Central memory CD8-positive, alpha-beta T cell (primary cell): Measurements from ENCODE around the gene L3MBTL4.
"Not testable (repeated sequence)": the region's sequence is repeated elsewhere in the genome, so short reads cannot be mapped to it uniquely, and the experiment has no call there.

ENCODE experiments used
- ATAC-seq: fragments of 150-1000 bp; cut with Tn5 transposase; replicated peaks from 2 replicates; pipeline ENCODE4 v1.10.0; 2022; ENCODE audit warnings: mild to moderate bottlenecking, moderate FRiP score, moderate number of reproducible peaks; ENCODE audit not compliant: poor library complexity, severe bottlenecking; ENCODE audit errors: extremely low read depth
- DNase-seq, 2 donors: peaks; one replicate each; pipeline ENCODE4 v3.0.0; 2021; ENCODE audit warnings: low spot score in 2 of 2
- H3K27ac Mint-ChIP-seq: one replicate; pipeline ENCODE4 v1.8.0; 2022; ENCODE audit warnings: low read depth, mild to moderate bottlenecking, moderate library complexity, mixed read lengths
- H3K27me3 Mint-ChIP-seq: one replicate; pipeline ENCODE4 v1.8.0; 2022; ENCODE audit warnings: mixed read lengths
- H3K36me3 Mint-ChIP-seq: one replicate; pipeline ENCODE4 v1.8.0; 2022; ENCODE audit warnings: mild to moderate bottlenecking, moderate library complexity, mixed read lengths; ENCODE audit not compliant: insufficient read depth
- H3K4me1 Mint-ChIP-seq: one replicate; pipeline ENCODE4 v1.8.0; 2022; ENCODE audit warnings: mixed read lengths
- H3K4me3 Mint-ChIP-seq: one replicate; pipeline ENCODE4 v1.8.0; 2022; ENCODE audit warnings: mild to moderate bottlenecking, moderate library complexity, mixed read lengths
- H3K9me3 Mint-ChIP-seq: one replicate; pipeline ENCODE4 v1.8.0; 2022; ENCODE audit warnings: mixed read lengths

L3MBTL4 gene

GRCh38 chr18:6311456-6312215, 103.1 kb downstream of the L3MBTL4 start:
- H3K27ac Mint-ChIP-seq: no peak overlapping the region

GRCh38 chr18:6310714-6311113, 104.0 kb downstream of the L3MBTL4 start:
- Mint-ChIP-seq H3K36me3 (peaks cover 3% of the 10 kb centered on the region), H3K27me3 (no peaks in the 10 kb centered on the region), H3K9me3 (peaks cover 19% of the 10 kb centered on the region), H3K27ac (no peak overlapping the region), H3K4me3 (no peak overlapping the region), H3K4me1 (no peaks in the 10 kb centered on the region)
- ATAC-seq: no peak
- no peak for DNase-seq

More at GRCh38 chr18:6311456-6312215, 103.1 kb downstream of the L3MBTL4 start:
- ATAC-seq (no peak), DNase-seq (no peak)
- Mint-ChIP-seq H3K4me1 (no peaks in the 10 kb centered on the region), H3K27me3 (no peaks in the 10 kb centered on the region), H3K4me3 (no peak overlapping the region), H3K36me3 (peaks cover 5% of the 10 kb centered on the region), H3K9me3 (peaks cover 16% of the 10 kb centered on the region)

- Mint-ChIP-seq H3K36me3 (no peaks in the 10 kb centered on the region), H3K27ac (no peak overlapping the region), H3K27me3 (no peaks in the 10 kb centered on the region), H3K9me3 (no peaks in the 10 kb centered on the region), H3K4me3 (no peak overlapping the region), H3K4me1 (no peaks in the 10 kb centered on the region)
- no peak for DNase-seq
- no peak for ATAC-seq
These were observed 116.8 kb downstream of the L3MBTL4 start for GRCh38 chr18:6297875-6298274.

- Mint-ChIP-seq H3K9me3 (no peaks in the 10 kb centered on the region), H3K27me3 (no peaks in the 10 kb centered on the region), H3K36me3 (no peaks in the 10 kb centered on the region), H3K4me3 (no peak overlapping the region), H3K27ac (no peak overlapping the region), H3K4me1 (no peaks in the 10 kb centered on the region)
- ATAC-seq (no peak), DNase-seq (no peak)
These were observed 120.4 kb downstream of the L3MBTL4 start for GRCh38 chr18:6294148-6294784.

GRCh38 chr18:6289843-6290242, 124.9 kb downstream of the L3MBTL4 start:
- Mint-ChIP-seq H3K9me3 (no peaks in the 10 kb centered on the region), H3K27me3 (no peaks in the 10 kb centered on the region), H3K36me3 (no peaks in the 10 kb centered on the region), H3K4me1 (no peaks in the 10 kb centered on the region), H3K4me3 (no peak overlapping the region), H3K27ac (no peak overlapping the region)
- DNase-seq: no peak
- ATAC-seq: no peak

GRCh38 chr18:6286585-6286984, 128.1 kb downstream of the L3MBTL4 start:
- no peaks in the 10 kb centered on the region for H3K27me3 Mint-ChIP-seq
- no peaks in the 10 kb centered on the region for H3K36me3 Mint-ChIP-seq
- H3K27ac Mint-ChIP-seq: no peak overlapping the region
- no peaks in the 10 kb centered on the region for H3K4me1 Mint-ChIP-seq
- DNase-seq: no peak
- peaks cover 10% of the 10 kb centered on the region for H3K9me3 Mint-ChIP-seq
- H3K4me3 Mint-ChIP-seq: no peak overlapping the region
- ATAC-seq: no peak

GRCh38 chr18:6284761-6285160, 129.9 kb downstream of the L3MBTL4 start:
- Mint-ChIP-seq H3K27me3 (no peaks in the 10 kb centered on the region), H3K27ac (no peak overlapping the region), H3K36me3 (no peaks in the 10 kb centered on the region), H3K4me1 (no peaks in the 10 kb centered on the region), H3K4me3 (no peak overlapping the region), H3K9me3 (peaks cover 10% of the 10 kb centered on the region)
- ATAC-seq (no peak), DNase-seq (no peak)

GRCh38 chr18:6284300-6284699, 130.4 kb downstream of the L3MBTL4 start:
- ATAC-seq (no peak), DNase-seq (no peak)
- Mint-ChIP-seq H3K4me3 (no peak overlapping the region), H3K27ac (no peak overlapping the region), H3K9me3 (peaks cover 10% of the 10 kb centered on the region), H3K27me3 (no peaks in the 10 kb centered on the region), H3K4me1 (no peaks in the 10 kb centered on the region), H3K36me3 (no peaks in the 10 kb centered on the region)

- H3K27me3 Mint-ChIP-seq: no peaks in the 10 kb centered on the region
- ATAC-seq: no peak
- DNase-seq: no peak
These were observed 132.8 kb downstream of the L3MBTL4 start for GRCh38 chr18:6281874-6282273.

GRCh38 chr18:6280211-6280743, 134.4 kb downstream of the L3MBTL4 start:
- no peak overlapping the region for H3K4me3 Mint-ChIP-seq
- ATAC-seq: no peak
- no peaks in the 10 kb centered on the region for H3K36me3 Mint-ChIP-seq
- no peak overlapping the region for H3K27ac Mint-ChIP-seq
- H3K9me3 Mint-ChIP-seq: peaks cover 10% of the 10 kb centered on the region
- no peak for DNase-seq
- no peaks in the 10 kb centered on the region for H3K27me3 Mint-ChIP-seq
- H3K4me1 Mint-ChIP-seq: no peaks in the 10 kb centered on the region

More at GRCh38 chr18:6281874-6282273, 132.8 kb downstream of the L3MBTL4 start:
- no peak overlapping the region for H3K4me3 Mint-ChIP-seq
- H3K9me3 Mint-ChIP-seq: peaks cover 10% of the 10 kb centered on the region
- no peaks in the 10 kb centered on the region for H3K36me3 Mint-ChIP-seq
- H3K27ac Mint-ChIP-seq: no peak overlapping the region
- H3K4me1 Mint-ChIP-seq: no peaks in the 10 kb centered on the region

GRCh38 chr18:6279308-6279707, 135.4 kb downstream of the L3MBTL4 start:
- H3K9me3 Mint-ChIP-seq: peaks cover 15% of the 10 kb centered on the region
- no peak overlapping the region for H3K4me3 Mint-ChIP-seq
- DNase-seq (no peak), ATAC-seq (no peak)
- no peaks in the 10 kb centered on the region for H3K4me1 Mint-ChIP-seq
- no peak overlapping the region for H3K27ac Mint-ChIP-seq
- no peaks in the 10 kb centered on the region for H3K36me3 Mint-ChIP-seq
- H3K27me3 Mint-ChIP-seq: no peaks in the 10 kb centered on the region

GRCh38 chr18:6273423-6273822, 141.3 kb downstream of the L3MBTL4 start:
- H3K27me3 Mint-ChIP-seq: no peaks in the 10 kb centered on the region
- H3K9me3 Mint-ChIP-seq: peaks cover 34% of the 10 kb centered on the region
- H3K27ac Mint-ChIP-seq: no peak overlapping the region
- ATAC-seq (no peak), DNase-seq (no peak)
- H3K36me3 Mint-ChIP-seq: no peaks in the 10 kb centered on the region
- H3K4me1 Mint-ChIP-seq: peaks cover 6% of the 10 kb centered on the region
- H3K4me3 Mint-ChIP-seq: no peak overlapping the region

GRCh38 chr18:6272144-6272543, 142.6 kb downstream of the L3MBTL4 start:
- not testable (repeated sequence) for H3K27ac Mint-ChIP-seq, H3K27me3 Mint-ChIP-seq, H3K4me1 Mint-ChIP-seq, H3K36me3 Mint-ChIP-seq, DNase-seq, ATAC-seq
- Mint-ChIP-seq H3K4me3 (peak overlapping the region; percentile 22), H3K9me3 (peaks cover 34% of the 10 kb centered on the region)
